Inferior parietal cortex (tissue), 1 donor: ENCODE data around the gene SLX1A.
A peak's percentile ranks its signal among the peaks of the same experiment; 100 is the strongest.
"Not testable (repeated sequence)": the region's sequence is repeated elsewhere in the genome, so short reads cannot be mapped to it uniquely, and the experiment has no call there.

ENCODE experiments used
- DNase-seq: peaks from one replicate; pipeline ENCODE4 v3.0.0-alpha.2; 2016; ENCODE audit errors: extremely low spot score

Gene SLX1A

GRCh38 chr16:30193615-30194014, at the start of gene SLX1A, which contains the start of gene BOLA2B:
SLX1A (plus strand) TSS chr16:30193875; CDS start chr16:30194085, 210 bp downstream.
BOLA2B (minus strand) TSS chr16:30193666; CDS start chr16:30193595, 71 bp downstream.
- DNase-seq = not testable (repeated sequence)

- no peak for DNase-seq
Measured at GRCh38 chr16:30144017-30144416, 49.7 kb upstream of the SLX1A start.

- no peak for DNase-seq
Measured at GRCh38 chr16:30144917-30145316, 48.8 kb upstream of the SLX1A start.

- DNase-seq = no peak
Measured at GRCh38 chr16:30145657-30146056, 48.0 kb upstream of the SLX1A start.

GRCh38 chr16:30147843-30148510, 45.7 kb upstream of the SLX1A start:
- no peak for DNase-seq

GRCh38 chr16:30149250-30149930, 44.3 kb upstream of the SLX1A start:
- DNase-seq = no peak

- no peak for DNase-seq
Measured at GRCh38 chr16:30151091-30151490, 42.6 kb upstream of the SLX1A start.

GRCh38 chr16:30152517-30152916, 41.2 kb upstream of the SLX1A start:
- no peak for DNase-seq

- DNase-seq = no peak
Measured at GRCh38 chr16:30155188-30155587, 38.5 kb upstream of the SLX1A start.

- DNase-seq = no peak
Measured at GRCh38 chr16:30157214-30157613, 36.5 kb upstream of the SLX1A start.

- DNase-seq = no peak
Measured at GRCh38 chr16:30163538-30163937, 30.1 kb upstream of the SLX1A start.

- no peak for DNase-seq
Measured at GRCh38 chr16:30166202-30166902, 27.3 kb upstream of the SLX1A start.

- not testable (repeated sequence) for DNase-seq
Measured at GRCh38 chr16:30168746-30169145, 24.9 kb upstream of the SLX1A start.

GRCh38 chr16:30169416-30169815, 24.3 kb upstream of the SLX1A start:
- DNase-seq = not testable (repeated sequence)

GRCh38 chr16:30170145-30170544, 23.5 kb upstream of the SLX1A start:
- DNase-seq = not testable (repeated sequence)

GRCh38 chr16:30173054-30173453, 20.6 kb upstream of the SLX1A start:
- DNase-seq = no peak

- DNase-seq = not testable (repeated sequence)
Measured at GRCh38 chr16:30176876-30177275, 16.8 kb upstream of the SLX1A start.

- no peak for DNase-seq
Measured at GRCh38 chr16:30179195-30179594, 14.5 kb upstream of the SLX1A start.

GRCh38 chr16:30179931-30180330, 13.7 kb upstream of the SLX1A start:
- DNase-seq = no peak

- no peak for DNase-seq
Measured at GRCh38 chr16:30180741-30181140, 12.9 kb upstream of the SLX1A start.

- peak; percentile 79 for DNase-seq
Measured at GRCh38 chr16:30183233-30184095, 10.2 kb upstream of the SLX1A start, which contains the start of gene CORO1A. CORO1A (plus strand) TSS chr16:30183602; CDS start chr16:30185210, 1,608 bp downstream.
